Measurements from ENCODE around the gene NTN3.
"Not testable (repeated sequence)": the region's sequence is repeated elsewhere in the genome, so short reads cannot be mapped to it uniquely, and the experiment has no call there.

The NTN3 gene

GRCh38 chr16:2479996-2480395 is 8.9 kb downstream of the NTN3 start:
- DNase-seq (ENCODE audit: low spot score): not testable (repeated sequence)

- no peak for DNase-seq (ENCODE audit: low spot score)
Measured at GRCh38 chr16:2480948-2481347, 9.9 kb downstream of the NTN3 start.

GRCh38 chr16:2481676-2482075 is 10.6 kb downstream of the NTN3 start:
- DNase-seq (ENCODE audit: low spot score): no peak

- no peak for DNase-seq (ENCODE audit: low spot score)
Measured at GRCh38 chr16:2482249-2482648, 11.2 kb downstream of the NTN3 start.

GRCh38 chr16:2482708-2483534 is 11.8 kb downstream of the NTN3 start:
- DNase-seq (ENCODE audit: low spot score): no peak

GRCh38 chr16:2483939-2484897 is 13.1 kb downstream of the NTN3 start:
- no peak for DNase-seq (ENCODE audit: low spot score)

- no peak for DNase-seq (ENCODE audit: low spot score)
Measured at GRCh38 chr16:2484898-2485508, 13.9 kb downstream of the NTN3 start.

GRCh38 chr16:2485811-2486507 is 14.9 kb downstream of the NTN3 start:
- DNase-seq (ENCODE audit: low spot score): no peak

- peak; percentile 82 for DNase-seq (ENCODE audit: low spot score)
Measured at GRCh38 chr16:2486645-2487516, 15.8 kb downstream of the NTN3 start.

GRCh38 chr16:2487517-2487842 is 16.4 kb downstream of the NTN3 start:
- no peak for DNase-seq (ENCODE audit: low spot score)

GRCh38 chr16:2487903-2488531 is 16.9 kb downstream of the NTN3 start:
- DNase-seq (ENCODE audit: low spot score): no peak

GRCh38 chr16:2489581-2489980 is 18.5 kb downstream of the NTN3 start:
- DNase-seq (ENCODE audit: low spot score): no peak

- DNase-seq (ENCODE audit: low spot score): no peak
Measured at GRCh38 chr16:2490190-2491105, 19.4 kb downstream of the NTN3 start.

GRCh38 chr16:2492292-2492691 is 21.2 kb downstream of the NTN3 start:
- no peak for DNase-seq (ENCODE audit: low spot score)

- no peak for DNase-seq (ENCODE audit: low spot score)
Measured at GRCh38 chr16:2493605-2494004, 22.5 kb downstream of the NTN3 start.

- DNase-seq (ENCODE audit: low spot score): no peak
Measured at GRCh38 chr16:2494616-2495015, 23.5 kb downstream of the NTN3 start.

GRCh38 chr16:2495041-2495440 is 23.9 kb downstream of the NTN3 start:
- no peak for DNase-seq (ENCODE audit: low spot score)

GRCh38 chr16:2496223-2497115 is 25.4 kb downstream of the NTN3 start:
- no peak for DNase-seq (ENCODE audit: low spot score)

Data from hematopoietic multipotent progenitor cell treated with erythropoietin and hydrocortisone succinate and interleukin-3 and kit ligand, for 17 days (in vitro differentiated cells).